ENCODE measurements around the gene OMP. TPM values are rescaled to one million over a fixed set of nuclear protein-coding genes. Genes with fewer than 3 reads are reported as not detected.

OMP gene
- total RNA-seq, 2 experiments from 2014 or later, result not detected

DNA sequence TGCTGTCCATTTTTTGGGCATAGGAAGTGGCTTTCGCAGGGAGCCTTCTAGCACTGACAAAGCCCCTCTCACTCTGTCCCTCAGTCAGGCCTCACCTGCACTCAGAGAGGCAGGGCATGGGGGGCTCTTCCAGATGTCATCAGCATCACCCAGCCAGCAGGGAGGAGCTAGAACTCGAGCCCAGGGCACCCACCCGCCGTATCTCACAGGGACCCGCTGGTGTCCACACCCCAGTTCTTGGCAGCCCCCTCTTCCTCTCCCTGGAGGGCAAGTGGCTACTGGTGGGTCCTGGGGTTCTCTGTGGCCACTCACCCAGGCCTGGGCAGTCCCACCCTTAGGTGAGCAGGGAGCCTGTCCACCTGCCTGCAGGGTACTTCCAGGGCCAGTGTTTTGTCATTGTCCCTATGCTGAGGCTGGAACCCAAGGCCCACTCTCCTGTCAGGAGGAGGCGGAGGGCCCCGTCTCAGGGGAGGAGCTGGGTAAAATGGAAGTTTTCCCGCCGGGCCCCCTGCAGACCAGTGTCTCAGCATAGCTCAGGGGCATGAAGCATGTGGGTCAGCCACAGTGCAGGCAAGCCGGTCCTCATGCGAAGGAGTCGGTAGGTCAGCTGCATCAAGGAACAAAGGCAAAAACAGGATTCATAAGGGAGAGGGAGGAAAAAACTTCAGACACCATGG lies 47.2 kb downstream of the OMP start:
- DNase-seq (no peak), ATAC-seq (no peak)
- no peaks in the 10 kb centered on the region for H3K27me3 Mint-ChIP-seq
- TF ChIP-seq, protein P1, sequence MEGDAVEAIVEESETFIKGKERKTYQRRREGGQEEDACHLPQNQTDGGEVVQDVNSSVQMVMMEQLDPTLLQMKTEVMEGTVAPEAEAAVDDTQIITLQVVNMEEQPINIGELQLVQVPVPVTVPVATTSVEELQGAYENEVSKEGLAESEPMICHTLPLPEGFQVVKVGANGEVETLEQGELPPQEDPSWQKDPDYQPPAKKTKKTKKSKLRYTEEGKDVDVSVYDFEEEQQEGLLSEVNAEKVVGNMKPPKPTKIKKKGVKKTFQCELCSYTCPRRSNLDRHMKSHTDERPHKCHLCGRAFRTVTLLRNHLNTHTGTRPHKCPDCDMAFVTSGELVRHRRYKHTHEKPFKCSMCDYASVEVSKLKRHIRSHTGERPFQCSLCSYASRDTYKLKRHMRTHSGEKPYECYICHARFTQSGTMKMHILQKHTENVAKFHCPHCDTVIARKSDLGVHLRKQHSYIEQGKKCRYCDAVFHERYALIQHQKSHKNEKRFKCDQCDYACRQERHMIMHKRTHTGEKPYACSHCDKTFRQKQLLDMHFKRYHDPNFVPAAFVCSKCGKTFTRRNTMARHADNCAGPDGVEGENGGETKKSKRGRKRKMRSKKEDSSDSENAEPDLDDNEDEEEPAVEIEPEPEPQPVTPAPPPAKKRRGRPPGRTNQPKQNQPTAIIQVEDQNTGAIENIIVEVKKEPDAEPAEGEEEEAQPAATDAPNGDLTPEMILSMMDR (IDR thresholded peaks at IDR 0.05), result no peak
- H3K27ac Mint-ChIP-seq, result no peak overlapping the region
- no peaks in the 10 kb centered on the region for H3K36me3 Mint-ChIP-seq (ENCODE audit: low read depth)
- POLR2A ChIA-PET, result no interaction called here
- CTCF ChIA-PET, result interaction anchor here (2.2 to 3.1 kb wide), 2 partner anchors 23 kb away, joined by 12 to 15 read pairs; no protein-coding TSS in a partner anchor
- intact Hi-C loops (cut with micrococcal nuclease), result no loop called here
- H3K4me3 Mint-ChIP-seq, result no peak overlapping the region
- H3K9me3 Mint-ChIP-seq, result no peaks in the 10 kb centered on the region
- H3K4me1 Mint-ChIP-seq (ENCODE audit: low read depth), result peaks cover 48% of the 10 kb centered on the region

DNA sequence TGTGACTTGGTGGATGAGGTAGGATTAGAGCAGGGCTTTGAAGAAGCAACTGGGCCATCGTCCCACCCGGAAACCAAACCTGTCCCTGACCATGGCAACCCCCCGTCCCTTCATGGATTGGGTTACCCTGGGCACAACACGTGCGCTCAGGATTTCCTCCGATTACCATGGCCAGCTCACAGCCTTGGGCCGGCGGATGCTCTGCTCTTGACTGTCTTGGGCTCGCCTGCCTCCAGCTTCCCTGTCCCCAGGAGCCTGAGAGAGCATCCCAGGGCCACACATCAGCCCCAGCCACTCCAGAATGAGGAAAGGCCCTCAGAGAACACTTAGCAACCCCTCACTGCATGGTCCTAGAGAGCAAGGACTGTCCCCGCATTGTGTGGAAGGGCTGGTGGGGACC lies 48.2 kb downstream of the OMP start:
- POLR2A ChIA-PET, result no interaction called here
- ATAC-seq, result no peak
- H3K27ac Mint-ChIP-seq, result no peak overlapping the region
- H3K27me3 Mint-ChIP-seq, result no peaks in the 10 kb centered on the region
- no peak overlapping the region for H3K4me3 Mint-ChIP-seq
- CTCF ChIA-PET, result interaction anchor here (1.0 to 3.1 kb wide), 2 partner anchors 24 to 231 kb away, joined by 3 to 15 read pairs; no protein-coding TSS in a partner anchor
- no peaks in the 10 kb centered on the region for H3K36me3 Mint-ChIP-seq (ENCODE audit: low read depth)
- intact Hi-C loops (cut with micrococcal nuclease), result no loop called here
- no peaks in the 10 kb centered on the region for H3K9me3 Mint-ChIP-seq
- DNase-seq, result no peak
- H3K4me1 Mint-ChIP-seq (ENCODE audit: low read depth), result peaks cover 48% of the 10 kb centered on the region
- TF ChIP-seq, protein P1 (IDR thresholded peaks at IDR 0.05), result no peak

DNA sequence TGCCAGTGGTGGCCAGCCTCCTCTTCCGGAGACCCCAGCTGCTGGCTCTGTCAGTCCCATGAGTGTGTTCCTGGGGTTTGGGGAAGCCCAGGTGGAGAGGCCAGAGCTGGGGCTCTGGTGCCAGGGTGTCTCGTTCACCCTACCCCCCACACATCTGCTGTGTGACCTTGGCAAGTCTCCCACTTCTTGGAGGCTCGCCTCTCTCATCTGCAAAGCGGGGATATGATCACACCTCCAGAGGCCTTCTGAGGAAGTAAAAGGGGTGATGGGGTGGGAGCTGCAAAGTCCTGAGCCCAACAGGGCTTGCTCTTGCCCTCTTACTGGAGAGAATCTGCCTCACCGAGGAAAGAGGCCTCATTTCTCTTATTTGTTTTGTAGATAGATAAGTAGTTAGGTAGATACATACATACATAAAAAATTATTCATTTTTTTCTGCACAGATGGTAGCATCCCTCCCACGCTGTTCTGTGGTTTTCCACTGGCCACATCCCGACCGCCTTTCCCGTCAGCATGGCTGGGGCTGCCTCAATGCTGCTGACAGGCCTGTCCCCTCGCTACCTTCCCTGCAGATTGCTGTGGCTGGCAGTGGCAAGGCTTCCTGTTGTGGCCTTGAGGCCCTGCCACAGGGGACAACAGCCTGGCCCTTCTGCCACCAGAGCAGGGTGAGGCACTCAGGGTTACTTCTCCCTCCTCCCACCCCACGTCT lies 49.3 kb downstream of the OMP start:
- Mint-ChIP-seq H3K27me3 (no peaks in the 10 kb centered on the region), H3K9me3 (no peaks in the 10 kb centered on the region), H3K36me3 (ENCODE audit: low read depth) (no peaks in the 10 kb centered on the region), H3K27ac (peak overlapping the region; percentile 65), H3K4me3 (peak overlapping the region; percentile 1), H3K4me1 (ENCODE audit: low read depth) (peaks cover 47% of the 10 kb centered on the region)
- peak; percentile 91 for DNase-seq
- TF ChIP-seq, protein P1 (IDR thresholded peaks at IDR 0.05), result no peak
- ChIA-PET POLR2A (interaction anchor here (1.2 kb wide), 1 partner anchor 10 kb away, joined by 3 read pairs; no protein-coding TSS in a partner anchor), CTCF (interaction anchor here (1.0 to 3.1 kb wide), 4 partner anchors 9 to 232 kb away, joined by 3 to 15 read pairs (median 4); no protein-coding TSS in a partner anchor)
- intact Hi-C loops (cut with micrococcal nuclease), result no loop called here
- ATAC-seq, result peak; percentile 78

DNA sequence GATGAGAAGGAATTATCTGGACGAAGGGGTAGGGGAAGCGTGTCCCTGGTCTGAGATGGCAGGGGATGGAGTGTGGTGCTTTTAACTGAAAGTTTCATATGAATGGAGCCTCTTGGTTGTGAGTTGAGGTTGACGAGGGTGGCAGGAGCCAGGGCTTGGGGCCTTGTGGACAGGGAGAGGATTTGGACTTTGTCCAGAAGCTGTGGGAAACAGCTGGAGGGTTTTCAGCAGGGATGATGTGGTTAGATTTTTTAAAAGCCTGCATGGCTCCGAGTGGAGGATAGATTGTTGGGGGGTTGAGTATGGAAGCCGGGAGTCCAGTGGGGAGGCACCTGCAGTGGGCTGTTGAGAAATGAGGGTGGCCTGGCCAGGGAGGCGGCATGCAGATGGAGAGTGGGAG lies 50.2 kb downstream of the OMP start:
- DNase-seq, result no peak
- H3K9me3 Mint-ChIP-seq, result no peaks in the 10 kb centered on the region
- H3K4me3 Mint-ChIP-seq, result peak overlapping the region; percentile 1
- CTCF ChIA-PET, result interaction anchor here (1.4 to 3.1 kb wide), 2 partner anchors 26 to 35 kb away, joined by 4 to 15 read pairs; no protein-coding TSS in a partner anchor
- POLR2A ChIA-PET, result no interaction called here
- no peaks in the 10 kb centered on the region for H3K36me3 Mint-ChIP-seq (ENCODE audit: low read depth)
- ATAC-seq, result no peak
- no peaks in the 10 kb centered on the region for H3K27me3 Mint-ChIP-seq
- peaks cover 41% of the 10 kb centered on the region for H3K4me1 Mint-ChIP-seq (ENCODE audit: low read depth)
- intact Hi-C loops (cut with micrococcal nuclease), result no loop called here
- H3K27ac Mint-ChIP-seq, result peak overlapping the region; percentile 65
- TF ChIP-seq, protein P1 (IDR thresholded peaks at IDR 0.05), result no peak

Other genes starting within 250 kb of the OMP start
- 10 to 100 TPM; 10.0 to 10.2 TPM for gene ACER3, start 241.9 kb upstream of the OMP start, total RNA-seq
- gene B3GNT6, start 68.4 kb upstream of the OMP start, total RNA-seq, result not detected
- gene CAPN5, start 35.9 kb upstream of the OMP start, total RNA-seq, result 1 to 10 TPM; 1.6 to 2.2 TPM
- under 1 TPM; 0.09 to 0.14 TPM for gene MYO7A, start 25.4 kb downstream of the OMP start, total RNA-seq
- gene GDPD4, start 198.8 kb downstream of the OMP start, total RNA-seq, result not detected

Data from activated CD8-positive, alpha-beta T cell treated with anti-CD3 and anti-CD28 coated beads for 36 hours (primary cell).